Hematopoietic multipotent progenitor cell treated with erythropoietin and hydrocortisone succinate and interleukin-3 and kit ligand, for 4 days (in vitro differentiated cells): ENCODE measurements around the gene MMD2.
A peak's percentile ranks its signal among the peaks of the same experiment; 100 is the strongest.

Experiments
- DNase-seq: peaks from one replicate; pipeline ENCODE4 v3.0.0-alpha.2; 2015

The MMD2 gene

DNA sequence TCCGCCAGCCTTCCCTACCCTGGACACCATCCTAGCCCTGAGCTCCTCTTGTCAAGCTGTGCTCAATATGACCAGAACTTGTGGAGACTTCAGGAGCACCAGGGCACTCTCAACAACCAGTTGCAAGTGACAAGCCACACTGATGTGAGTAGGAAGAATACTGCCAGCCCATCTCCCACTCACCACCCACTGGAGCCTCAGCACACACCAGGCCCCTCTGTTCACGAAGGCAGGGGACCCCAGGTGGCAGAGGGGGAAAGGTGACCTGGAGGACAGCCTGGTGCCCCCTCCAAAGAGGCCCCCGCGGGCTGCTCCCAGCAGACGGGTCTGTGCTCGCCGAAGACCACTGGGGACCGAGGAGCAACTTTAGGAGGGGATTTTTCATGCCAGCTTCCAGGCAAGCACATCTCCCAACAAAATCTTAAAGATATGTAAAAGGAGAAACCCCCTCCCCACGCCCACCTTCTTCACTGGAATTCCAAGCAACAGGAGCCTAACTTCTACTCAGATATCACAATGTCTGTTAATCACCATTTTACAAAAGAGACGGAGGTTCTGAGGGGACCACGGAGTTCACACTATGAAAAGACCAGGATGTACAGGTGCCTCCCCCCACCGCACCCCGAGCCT is 1.0 kb downstream of the MMD2 start:
- no peak for DNase-seq

DNA sequence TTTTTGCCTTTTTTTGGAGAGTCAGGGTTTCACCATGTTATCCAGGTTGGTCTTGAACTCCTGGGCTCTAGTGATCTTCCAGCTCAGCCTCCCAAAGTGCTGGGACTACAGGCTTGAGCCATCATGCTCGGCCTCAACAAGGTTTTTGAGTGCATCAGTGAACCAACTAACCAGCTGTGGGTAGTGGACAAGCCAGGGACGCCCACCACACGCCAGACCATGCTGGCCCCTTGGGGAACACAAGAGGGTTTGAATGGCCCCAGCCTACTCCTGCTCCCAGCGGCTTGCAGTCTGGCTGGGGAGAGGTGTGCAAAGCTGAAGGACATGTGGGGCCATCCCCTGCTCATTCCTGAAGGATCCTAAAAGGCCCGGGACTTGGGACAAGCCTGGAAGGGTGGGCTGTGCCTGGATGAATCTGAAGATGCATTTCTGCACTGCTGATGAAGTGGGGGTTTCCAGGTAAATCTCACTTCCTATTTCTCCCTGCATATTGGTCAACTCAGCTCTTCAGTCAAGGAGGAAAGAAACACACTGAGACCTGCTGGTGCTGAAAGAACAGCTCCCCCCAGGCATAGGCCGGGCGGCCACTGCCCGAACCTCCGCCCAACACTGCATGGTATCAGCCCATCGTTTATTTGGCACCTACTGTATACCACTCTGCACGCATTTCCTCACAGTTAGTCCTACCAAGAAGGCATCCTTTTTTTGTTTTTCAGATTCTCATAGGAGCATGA is 6.9 kb downstream of the MMD2 start:
- peak; percentile 60 for DNase-seq

DNA sequence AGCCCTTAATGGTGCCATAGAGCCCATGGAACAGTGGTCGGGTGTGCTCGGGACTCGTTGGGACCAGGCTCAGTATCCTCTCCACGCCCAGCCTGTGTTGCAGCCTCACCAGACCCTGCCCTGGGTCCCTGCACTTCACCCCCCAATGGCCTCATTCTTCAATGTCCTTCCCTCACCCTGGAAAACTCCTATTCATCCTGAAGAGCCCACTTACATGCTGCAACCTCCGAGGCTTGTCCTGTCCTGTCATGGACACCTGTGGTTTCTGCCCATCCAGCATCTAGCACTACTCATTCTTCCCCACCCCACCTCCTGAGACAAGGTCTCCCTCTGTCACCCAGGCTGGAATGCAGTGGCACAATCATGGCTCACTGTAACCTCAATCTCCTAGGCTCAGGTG is 7.7 kb downstream of the MMD2 start:
- no peak for DNase-seq

DNA sequence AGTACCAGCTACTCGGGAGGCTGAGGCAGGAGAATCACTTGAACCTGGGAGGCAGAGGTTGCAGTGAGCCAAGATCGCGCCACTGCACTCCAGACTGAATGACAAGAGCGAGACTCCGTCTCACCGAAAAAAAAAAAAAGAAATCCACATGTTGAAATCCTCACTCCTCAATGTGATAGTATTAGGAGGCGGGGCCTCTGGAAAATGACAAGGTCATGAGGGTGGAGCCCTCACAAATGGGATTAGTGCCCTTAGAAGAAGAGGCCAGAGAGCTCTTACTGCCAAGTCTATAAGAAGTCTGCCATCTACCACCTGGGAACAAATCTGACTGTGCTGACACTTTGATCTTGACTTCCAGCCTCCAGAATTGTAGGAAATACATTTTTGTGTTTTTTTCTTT is 10.6 kb downstream of the MMD2 start:
- DNase-seq: no peak

DNA sequence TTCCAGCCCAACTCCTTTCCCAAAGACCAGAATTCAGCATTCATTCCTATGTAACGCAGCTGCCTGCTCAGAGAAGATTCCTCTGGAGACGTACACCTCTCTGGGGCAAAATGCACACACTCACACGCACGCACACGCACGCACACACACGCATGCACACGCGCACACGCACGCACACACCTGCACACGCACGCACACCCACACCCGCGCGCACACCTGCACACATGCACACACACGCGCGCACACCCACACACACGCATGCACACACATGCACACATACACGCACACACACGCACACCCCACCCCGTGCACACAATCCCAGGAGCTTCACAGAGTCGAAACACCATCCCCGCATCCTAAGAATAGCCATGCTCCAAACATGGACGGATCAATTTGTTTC is 13.0 kb downstream of the MMD2 start:
- no peak for DNase-seq

DNA sequence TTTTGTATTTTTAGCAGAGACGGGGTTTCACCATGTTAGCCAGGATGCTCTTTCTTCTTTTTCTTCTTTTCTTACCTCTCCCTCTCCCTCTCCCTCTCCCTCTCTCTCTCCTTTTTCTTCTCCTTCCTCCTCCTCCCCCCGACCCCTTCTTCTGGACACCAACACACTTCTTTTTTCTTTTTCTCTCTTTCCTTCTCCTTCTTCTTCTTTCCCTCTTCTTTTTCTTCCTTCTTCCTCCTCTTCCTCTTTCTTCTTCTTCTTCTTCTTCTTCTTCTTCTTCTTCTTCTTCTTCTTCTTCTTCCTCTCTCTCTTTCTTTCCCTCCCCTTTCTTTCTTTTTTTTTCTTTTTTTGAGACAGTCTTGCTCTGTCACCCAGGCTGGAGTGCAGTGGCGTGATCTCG is 14.0 kb downstream of the MMD2 start:
- no peak for DNase-seq

DNA sequence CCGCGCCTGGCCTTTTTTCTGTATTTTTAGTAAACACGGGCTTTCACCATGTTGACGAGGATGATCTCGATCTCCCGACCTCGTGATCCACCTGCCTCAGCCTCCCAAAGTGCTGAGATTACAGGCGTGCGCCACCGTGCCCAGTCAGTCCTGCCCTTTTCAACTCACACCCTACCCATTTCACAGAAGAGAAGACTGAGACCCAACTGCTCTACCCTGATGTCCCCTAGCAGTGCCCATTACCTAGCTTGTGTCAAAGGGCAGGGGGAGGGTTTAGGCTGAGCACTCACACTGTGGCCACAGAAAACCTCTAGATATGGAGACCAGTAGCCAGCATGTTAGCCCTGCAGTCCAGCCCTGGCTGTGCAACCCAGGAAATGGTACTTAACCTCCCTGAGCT is 15.7 kb downstream of the MMD2 start:
- DNase-seq: no peak

DNA sequence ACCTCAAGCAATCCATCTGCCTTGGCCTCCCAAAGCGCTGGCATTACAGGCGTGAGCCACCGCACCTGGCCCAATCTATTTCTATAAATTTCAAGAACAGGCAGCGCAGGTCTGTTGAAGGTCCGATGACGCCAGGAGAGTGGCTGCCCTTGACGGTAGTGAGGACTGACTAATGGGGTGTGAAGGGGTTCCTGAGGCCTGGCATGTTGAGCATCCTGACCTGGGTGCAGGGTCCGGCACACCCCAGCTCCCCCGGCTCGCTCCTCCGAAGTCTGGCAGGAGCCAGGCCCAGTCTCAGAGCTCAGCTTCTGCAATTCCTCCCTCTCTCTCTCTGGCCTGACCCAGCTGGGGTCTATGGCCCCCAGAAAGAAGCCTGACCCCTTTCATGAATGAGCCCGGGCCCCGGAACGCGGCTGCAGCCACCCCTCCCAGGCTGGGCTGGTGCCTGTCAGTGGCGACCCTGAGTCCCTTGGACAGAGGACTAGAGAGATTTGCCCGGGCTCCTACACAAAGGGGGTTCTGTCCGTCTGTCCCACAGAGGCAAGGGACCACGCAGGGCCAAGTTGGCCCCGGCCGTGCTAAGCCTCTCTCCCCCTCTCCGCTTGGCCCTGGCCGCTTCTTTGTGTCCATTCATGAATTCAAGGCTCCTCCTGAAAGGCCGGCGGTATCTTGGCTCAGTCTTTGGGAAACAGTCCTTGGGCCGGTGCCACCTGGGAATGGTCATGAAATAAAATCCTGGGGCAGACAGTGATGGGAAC is 18.8 kb downstream of the MMD2 start:
- DNase-seq: no peak

DNA sequence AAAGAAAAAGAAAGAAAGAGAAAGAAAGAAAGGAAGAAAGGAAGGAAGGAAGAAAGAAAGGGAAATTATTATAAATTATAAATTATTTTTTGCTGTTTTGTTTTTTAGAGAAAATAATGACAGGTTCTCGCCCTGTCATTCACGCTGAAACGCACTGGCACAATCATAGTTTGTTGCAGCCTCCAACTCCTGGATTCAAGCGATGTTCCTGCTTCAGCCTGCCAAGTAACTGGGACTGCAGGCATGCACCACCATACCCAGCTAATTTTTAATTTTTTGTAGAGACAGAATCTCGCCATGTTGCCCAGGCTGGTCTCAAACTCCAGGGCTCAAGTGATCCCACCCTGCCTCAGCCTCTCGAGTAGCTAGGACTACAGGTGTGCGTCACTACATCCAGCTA is 21.6 kb downstream of the MMD2 start:
- DNase-seq: no peak

DNA sequence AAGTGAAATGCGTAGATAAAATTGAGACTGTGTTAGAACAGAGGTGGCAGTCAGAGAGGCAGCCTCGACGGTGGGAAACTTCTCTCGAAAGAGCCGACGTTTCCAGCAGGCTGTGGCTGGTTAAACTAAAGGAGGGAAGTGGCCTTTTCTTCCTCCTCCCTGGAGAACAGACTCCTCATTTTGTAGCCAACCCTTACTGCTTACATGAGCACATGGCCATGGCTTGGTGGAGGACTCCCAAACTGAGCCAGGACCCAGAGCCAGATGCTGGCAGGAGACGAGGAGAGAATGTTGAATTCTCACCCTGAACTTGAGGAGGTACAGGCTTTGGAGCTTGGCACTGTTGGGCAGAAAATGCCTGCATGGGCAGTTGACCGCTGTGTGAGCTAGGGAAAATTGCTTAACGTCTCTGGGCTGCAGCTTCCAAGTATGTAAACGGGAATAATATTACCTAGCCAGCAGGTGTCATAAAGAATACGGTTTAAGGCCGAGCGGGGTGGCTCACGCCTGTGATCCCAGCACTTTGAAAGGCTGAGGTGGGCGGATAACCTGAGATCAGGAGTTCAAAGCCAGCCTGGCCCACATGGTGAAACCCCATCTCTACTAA is 24.5 kb downstream of the MMD2 start:
- no peak for DNase-seq

DNA sequence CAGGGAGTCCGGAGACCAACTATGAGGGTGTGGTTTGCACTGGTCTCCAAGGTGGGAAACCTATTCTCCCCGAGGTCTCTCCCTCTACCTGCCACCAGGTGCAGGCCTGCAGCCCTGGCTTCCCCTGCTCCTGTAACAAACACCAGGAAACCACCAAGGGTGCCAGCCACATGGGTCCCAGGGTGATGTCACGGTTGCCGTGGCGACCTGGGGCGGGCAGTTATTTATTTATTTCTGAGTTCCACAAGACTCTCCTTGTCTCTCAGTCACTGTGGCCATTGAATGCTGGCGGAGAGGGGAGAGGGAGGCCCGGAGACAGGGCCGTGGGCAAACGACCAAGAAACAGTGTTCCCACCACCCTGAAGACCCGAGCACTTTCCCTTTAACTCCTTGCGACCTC is 27.0 kb downstream of the MMD2 start:
- peak; percentile 12 for DNase-seq

DNA sequence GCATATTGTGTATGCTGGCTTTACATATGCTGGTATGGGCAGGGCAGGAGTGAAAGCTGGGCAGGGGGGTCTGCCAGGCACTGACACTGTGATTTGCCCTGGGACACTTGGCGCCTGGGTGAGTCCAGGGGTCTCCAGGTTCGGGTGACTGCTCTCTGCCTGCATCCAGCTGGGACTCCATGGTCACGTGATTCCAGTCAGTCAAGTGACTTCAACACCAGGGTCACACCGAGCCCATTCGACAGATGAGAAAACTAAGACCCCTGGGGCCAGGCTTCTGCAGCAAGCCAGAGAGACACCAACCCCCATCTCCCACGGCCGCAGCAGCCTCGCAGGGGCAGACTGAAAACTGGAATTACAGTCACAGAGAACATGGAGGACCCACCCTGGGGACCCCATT is 30.0 kb downstream of the MMD2 start:
- no peak for DNase-seq

DNA sequence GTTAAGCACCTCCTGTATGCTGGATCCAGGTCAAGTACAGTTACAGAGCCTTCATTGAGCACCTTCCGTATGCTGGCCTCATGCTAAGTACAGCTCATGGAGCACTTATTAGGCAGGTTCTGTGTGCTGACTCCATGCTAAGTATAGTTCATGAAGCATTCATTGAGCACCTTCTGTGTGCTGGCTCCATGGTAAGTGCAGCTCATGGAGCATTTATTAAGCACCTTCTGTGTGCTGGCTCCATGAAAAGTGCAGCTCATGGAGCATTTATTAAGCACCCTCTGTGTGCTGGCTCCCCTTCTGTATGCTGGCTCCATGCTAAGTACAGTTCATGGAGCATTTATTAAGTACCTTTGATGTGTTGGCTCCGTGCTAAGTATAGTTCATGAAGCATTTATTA is 30.5 kb downstream of the MMD2 start:
- DNase-seq: no peak

DNA sequence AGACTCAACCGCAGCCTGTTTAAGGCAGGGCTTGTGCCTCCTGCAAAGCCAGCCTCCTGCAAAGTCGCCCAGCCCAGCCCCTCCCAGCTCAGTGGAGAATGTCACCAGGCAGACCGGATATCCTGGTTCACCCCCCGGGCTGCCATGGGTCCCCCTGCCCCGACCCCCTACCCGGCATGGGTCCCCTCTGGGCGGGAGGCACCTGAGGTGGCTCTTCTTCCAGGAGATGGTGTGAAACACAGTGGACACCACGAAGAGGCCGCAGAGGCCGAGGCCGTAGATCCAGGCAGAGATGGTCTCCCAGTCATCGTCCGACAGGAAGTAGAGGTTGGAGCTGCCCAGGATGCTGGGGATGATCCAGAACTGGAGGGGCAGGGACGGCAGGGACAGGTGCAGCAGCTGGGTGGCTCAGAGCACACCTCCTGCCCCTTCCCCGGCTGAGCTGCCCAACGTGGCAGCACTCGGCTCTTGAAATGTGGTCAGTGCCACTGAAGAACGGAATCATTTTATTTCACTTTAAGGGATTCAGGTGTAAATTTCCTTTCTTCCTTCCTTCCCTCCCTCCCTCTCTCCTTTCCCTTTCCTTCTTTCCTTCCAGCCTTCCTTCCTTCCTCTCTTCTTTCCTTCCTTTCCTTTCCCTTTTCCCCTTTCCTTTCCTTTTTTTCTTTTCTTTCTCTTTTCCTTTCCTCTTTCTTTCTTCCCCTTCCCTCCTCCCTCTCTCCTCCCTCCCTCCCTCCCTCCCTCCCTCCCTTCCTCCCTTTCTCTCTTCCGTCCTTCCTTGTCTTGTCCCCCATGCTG is 38.8 kb downstream of the MMD2 start:
- no peak for DNase-seq

DNA sequence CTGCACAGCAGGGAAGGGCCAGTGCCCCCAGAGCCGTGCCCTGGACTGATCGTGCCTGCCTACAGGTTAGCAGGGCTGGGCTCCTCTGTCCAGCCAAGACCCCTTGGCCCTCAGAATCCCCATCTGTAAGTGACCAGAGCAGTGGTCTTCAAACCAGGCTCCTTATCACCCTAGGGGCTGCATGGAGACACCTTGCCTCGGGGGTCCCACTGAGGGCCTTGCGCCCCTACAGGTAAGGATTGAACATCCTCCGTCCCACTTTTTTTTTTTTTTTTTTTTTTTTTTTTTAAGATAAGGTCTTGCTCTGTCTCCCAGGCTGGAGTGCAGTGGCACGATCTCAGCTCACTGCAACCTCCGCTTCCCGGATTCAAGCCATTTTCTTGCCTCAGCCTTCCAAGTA is 42.9 kb downstream of the MMD2 start:
- DNase-seq: no peak

DNA sequence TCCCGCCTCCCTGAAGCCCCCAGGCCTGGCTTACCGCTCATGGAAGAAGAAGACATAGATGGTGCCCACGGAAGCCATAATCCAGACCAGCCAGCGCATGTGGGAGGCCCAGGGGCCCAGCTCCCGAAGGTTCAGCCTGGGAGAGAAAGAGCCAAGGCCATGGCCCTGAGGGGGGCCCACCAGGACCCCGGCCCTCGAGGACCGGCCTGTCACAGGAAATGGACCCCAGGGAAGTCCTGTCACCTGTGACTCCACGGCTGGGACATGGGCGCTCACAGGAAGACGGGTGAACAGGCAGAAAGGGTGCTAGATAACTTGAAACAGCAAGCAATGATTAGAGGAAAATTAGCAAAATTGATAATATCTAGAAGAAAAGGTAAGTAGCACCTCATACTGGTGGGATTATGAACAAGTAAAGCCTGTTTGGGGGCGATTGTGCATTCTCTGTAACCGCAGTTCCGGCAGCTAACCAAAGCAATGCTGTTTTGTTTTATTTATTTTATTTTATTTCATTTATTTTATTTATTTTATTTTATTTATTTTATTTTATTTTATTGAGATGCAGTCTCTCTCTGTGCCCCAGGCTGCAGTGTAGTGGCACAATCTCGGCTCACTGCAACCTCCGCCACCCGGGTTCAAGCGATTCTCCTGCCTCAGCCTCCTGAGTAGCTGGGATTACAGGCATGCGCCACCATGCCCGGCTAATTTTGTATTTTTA is 47.7 kb downstream of the MMD2 start:
- DNase-seq: no peak

DNA sequence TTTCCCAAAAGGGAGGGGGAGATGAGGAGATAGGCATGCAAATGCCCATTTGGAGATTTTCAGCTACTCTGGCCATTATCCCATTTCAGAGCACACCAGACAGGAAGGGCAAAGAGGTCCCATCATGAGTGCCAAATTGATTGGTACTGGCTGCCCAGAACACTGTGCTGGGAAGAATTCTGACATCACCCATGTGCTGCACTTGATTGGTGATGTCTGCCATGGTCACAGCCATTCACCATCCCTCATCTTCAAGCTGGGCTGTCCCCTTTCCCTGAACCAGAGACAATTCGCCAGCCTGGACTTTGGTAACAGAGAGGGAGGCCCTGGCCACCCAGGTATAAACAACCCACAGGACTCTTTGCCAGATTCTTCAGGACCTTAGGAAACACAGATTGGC is 52.3 kb downstream of the MMD2 start:
- DNase-seq: no peak

DNA sequence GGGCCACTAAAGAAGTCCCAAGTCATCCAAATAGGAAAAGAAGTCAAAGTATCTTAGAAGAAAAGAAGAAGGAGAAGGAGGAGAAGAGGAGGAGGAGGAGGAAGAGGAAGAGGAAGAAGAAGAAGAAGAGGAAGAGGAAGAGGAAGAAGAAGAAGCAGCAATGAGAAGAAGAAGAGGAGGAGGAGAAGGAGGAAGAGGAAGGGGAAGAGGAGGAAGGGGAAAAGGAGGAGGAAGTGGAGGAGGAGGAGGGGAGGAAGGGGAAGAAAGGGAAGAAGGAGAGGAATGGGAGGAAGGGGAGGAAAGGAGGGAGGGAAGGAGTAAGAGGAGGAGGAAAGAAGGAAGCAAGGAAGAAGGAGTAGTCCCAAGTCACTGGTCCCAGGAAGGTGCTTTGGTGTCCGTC is 53.8 kb downstream of the MMD2 start:
- DNase-seq: no peak

DNA sequence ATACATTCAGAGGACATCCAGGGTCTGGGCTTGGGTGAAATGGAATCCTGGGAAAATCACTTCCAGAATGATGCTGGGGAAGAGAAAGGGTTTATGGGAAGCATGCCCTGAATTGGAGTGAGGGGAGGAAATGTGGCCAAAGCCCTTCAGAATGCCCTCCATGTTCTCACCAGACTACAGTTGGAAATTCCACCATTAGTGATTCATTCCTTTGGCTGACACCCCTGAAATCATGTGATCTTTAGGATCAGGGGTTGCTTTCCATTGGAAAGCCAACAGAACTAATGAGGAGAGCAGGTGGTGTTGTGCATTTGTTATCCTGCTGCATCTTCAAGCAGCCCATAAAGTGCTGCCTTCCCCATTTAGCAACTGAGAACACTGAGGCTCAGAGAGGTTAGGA is 54.6 kb downstream of the MMD2 start:
- DNase-seq: no peak

DNA sequence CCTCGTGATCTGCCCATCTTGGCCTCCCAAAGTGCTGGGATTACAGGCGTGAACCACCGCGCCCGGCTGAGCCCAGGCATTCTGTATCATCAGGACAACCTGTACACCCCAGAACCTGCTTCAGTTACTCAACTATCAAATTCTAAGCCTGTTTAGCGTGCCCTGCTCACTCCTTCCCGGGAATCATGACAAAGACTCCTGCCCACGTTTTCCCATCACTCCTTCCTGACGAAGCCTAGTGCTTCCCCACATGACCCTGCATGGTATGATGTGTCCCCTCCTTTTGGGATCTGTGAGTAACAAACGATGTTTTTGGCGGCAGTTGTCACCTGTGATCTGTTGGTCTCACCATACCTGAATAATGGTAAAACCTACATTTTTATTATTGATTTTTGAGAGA is 63.2 kb downstream of the MMD2 start:
- DNase-seq: no peak

DNA sequence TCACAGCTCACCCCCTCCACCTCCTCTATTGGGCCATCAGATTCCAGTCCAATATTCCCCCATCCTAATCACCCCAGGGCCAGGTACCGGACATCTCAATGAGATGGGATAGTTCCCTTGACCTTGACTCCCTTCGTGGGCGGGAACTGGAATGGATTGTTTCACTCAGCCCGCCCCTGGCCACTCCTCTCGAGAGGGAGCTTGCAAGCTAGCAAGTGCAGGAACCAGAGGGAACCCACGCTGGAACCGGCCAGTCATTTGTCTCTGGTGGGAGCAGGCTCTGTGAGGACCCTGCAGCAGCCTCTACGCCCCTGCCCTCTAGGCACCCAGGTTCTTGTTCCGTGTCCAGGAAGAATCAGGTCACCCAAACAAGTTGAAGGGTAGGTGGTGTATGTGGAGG is 64.5 kb downstream of the MMD2 start:
- DNase-seq: no peak

DNA sequence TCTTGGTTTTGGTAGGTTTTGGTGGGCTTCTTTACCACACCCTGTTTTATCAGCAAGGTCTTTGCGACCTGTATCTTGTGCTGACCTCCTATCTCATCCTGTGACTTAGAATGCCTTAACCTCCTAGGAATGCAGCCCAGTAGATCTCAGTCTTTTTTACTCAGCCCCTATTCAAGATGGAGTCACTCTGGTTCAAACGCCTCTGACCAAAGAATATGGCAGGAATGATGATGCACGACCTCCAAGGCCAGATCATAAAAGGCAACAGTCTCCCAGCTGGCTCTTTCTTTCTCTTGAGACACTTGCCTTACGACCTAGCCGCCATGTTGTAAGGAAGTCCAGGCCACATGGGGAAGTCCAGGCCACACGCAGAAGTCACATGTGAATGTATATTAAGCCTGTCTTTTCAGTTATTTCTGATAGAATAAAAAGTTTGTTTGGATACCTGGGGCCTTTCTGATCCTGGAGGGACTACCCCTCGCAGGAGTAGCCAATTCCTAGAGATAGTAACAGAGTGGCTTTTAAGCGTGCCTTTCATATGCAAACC is 65.0 kb downstream of the MMD2 start:
- DNase-seq: no peak
